Mesodermal cell (in vitro differentiated cells): ENCODE data around the gene MVK.

ENCODE experiments used
- H3K27ac ChIP-seq: 2 replicates; pipeline ENCODE4 v1.7.0; 2013; ENCODE audit warnings: mild to moderate bottlenecking, low read depth, low read length, moderate library complexity; ENCODE audit not compliant: severe bottlenecking
- H3K36me3 ChIP-seq: 2 replicates; pipeline ENCODE4 v1.7.1; 2013; ENCODE audit warnings: mild to moderate bottlenecking, low read length, moderate library complexity; ENCODE audit not compliant: control insufficient read depth, insufficient read depth
- H3K4me1 ChIP-seq: one replicate; pipeline ENCODE4 v1.7.1; 2013; ENCODE audit warnings: mild to moderate bottlenecking, low read length; ENCODE audit not compliant: insufficient read depth, control insufficient read depth, poor library complexity, severe bottlenecking
- H3K4me3 ChIP-seq: 2 replicates; pipeline ENCODE4 v1.7.0; 2013; ENCODE audit warnings: low read length, control low read depth, mild to moderate bottlenecking; ENCODE audit not compliant: insufficient read depth, poor library complexity, severe bottlenecking; ENCODE audit errors: extremely low read depth
- H3K9me3 ChIP-seq: 2 replicates; pipeline ENCODE4 v1.7.1; 2013; ENCODE audit warnings: mild to moderate bottlenecking, low read length, moderate library complexity; ENCODE audit not compliant: control insufficient read depth
- WGBS, 2 experiments: methylation state at CpG; one replicate each; pipeline ENCODE4 v1.1.5; 2013; ENCODE audit warnings: missing lambda C conversion rate in 2 of 2; ENCODE audit not compliant: insufficient coverage in 2 of 2; 5-methylcytosine and 5-hydroxymethylcytosine counted together

The MVK gene

DNA sequence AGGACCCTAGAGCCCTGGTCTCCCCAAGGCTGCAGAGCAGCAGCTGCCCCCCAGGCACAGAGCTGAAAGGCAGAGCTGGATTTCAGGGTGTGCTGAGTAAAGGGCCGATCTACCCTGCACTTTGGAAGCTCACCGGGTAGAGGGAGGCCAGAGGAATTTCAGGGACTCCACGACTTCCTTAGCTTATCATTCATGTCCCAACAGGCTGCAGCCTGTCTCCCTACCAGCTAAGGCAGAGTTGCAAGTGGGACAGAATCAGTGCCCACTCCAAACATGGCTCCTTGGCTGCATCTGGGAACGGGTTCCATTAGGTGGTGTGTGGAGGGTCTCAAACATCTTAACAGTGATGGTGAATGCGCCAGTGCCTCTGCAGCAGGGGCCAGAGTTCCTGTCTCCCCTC lies 27.8 kb upstream of the MVK start:
- H3K9me3 ChIP-seq, result peaks cover 10% of the 10 kb centered on the region
- H3K4me1 ChIP-seq, result peaks cover 26% of the 10 kb centered on the region
- no peak overlapping the region for H3K4me3 ChIP-seq
- H3K27ac ChIP-seq, result no peak overlapping the region
- H3K36me3 ChIP-seq, result no peaks in the 10 kb centered on the region
- WGBS, 2 experiments, result 73 to 100% methylated on average over 2 to 4 of the region's 5 CpGs

DNA sequence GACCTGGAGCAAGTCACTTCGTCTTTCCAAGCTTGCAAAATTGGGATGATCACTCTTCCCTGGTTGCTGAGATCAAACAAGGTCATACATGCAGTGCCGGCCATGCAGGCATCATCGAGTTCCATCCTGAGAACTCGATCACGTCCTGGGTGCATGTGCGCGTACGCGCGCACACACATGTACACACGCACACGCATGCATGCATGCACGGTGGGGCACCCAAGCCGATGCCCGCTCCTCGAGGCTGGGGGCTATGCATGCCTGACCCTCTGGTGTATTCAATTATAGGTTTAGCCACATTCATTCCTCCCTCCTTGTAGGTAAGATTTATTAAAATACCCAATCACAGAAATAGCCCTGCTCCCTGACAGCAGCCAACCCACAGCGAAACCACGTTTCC lies 26.3 kb upstream of the MVK start:
- Histone ChIP-seq H3K4me1 (peaks cover 16% of the 10 kb centered on the region), H3K27ac (no peak overlapping the region), H3K4me3 (no peak overlapping the region), H3K36me3 (no peaks in the 10 kb centered on the region), H3K9me3 (peaks cover 5% of the 10 kb centered on the region)
- 95 to 99% methylated on average over 18 of the region's 18 CpGs for WGBS, 2 experiments

DNA sequence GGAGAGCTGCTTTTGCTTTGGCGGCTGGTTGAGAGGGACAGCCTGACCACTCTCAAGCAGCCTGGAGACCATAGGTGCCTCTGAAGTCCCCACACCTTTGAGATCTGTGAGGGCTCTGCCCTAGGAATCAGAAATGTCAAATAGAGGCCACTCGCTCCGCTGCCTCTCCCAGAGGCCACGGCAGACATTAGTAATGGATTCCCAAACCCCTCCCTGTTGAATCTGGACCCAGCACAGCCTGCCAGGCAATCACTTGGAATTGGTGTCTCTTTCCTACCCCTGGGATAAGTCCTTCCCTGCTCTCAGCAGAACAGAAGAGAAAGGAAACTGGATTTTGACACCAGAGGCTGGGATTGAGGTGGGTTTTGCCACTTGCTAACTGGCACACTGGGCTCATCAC lies 25.3 kb upstream of the MVK start:
- 72 to 81% methylated on average over 4 of the region's 4 CpGs for WGBS, 2 experiments
- no peak overlapping the region for H3K4me3 ChIP-seq
- no peaks in the 10 kb centered on the region for H3K9me3 ChIP-seq
- H3K4me1 ChIP-seq, result peaks cover 16% of the 10 kb centered on the region
- no peak overlapping the region for H3K27ac ChIP-seq
- no peaks in the 10 kb centered on the region for H3K36me3 ChIP-seq

DNA sequence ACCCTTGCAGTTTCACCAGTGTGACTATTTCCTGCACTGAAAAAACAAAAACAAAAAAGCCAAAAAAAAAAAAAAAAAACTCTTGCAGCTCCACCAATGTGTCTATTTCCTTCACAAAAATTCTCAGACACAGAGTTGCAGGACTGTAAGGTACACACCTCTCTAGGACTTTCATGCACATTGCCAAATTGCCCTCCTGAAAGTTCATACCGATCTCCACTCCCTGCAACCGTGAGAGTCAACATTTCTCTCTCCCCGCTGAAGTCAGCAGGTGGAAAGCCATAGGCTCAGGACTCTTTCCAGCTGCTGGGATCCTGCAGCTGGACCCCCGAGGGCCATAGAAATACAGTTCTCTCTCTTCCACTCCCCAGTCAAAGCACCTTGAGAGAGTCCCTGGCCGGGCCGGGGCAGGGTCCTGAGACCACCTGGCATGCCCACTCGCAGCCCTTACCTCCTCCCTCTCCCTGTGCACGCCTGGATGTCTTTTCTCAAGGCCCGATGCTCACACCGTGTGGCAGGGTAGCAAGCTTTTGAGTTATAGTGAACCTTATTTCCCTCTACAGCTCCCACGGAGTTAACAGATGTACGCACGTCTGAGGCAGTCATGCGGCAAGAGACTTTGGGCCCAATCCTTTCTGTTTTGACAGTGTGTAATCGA lies 23.9 kb upstream of the MVK start:
- Histone ChIP-seq H3K27ac (no peak overlapping the region), H3K4me3 (no peak overlapping the region), H3K4me1 (peaks cover 16% of the 10 kb centered on the region), H3K9me3 (no peaks in the 10 kb centered on the region), H3K36me3 (no peaks in the 10 kb centered on the region)
- 82 to 88% methylated on average over 9 to 13 of the region's 15 CpGs for WGBS, 2 experiments

DNA sequence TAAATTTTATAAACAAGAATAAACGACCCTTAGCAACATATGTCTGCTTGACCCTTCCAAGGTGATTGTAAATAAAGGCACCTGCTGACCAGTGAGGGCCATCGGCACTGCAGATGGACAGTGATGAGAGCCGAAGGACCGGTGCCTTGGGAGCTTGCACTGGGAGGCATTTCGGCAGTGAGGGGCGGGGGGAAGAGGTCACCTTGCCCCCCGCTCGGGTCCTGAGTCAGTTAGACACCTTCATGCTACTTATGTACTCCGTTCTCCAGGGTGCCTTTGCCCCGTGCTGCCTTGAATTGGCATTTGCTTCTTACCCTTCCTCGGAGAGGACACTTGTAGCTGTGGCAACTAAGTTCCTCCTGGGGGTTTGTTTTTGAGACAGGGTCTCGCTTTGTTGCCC lies 23.3 kb upstream of the MVK start:
- H3K4me1 ChIP-seq, result peaks cover 11% of the 10 kb centered on the region
- WGBS, 2 experiments, result 85 to 91% methylated on average over 11 of the region's 12 CpGs
- H3K27ac ChIP-seq, result no peak overlapping the region
- no peak overlapping the region for H3K4me3 ChIP-seq
- H3K36me3 ChIP-seq, result no peaks in the 10 kb centered on the region
- H3K9me3 ChIP-seq, result no peaks in the 10 kb centered on the region

DNA sequence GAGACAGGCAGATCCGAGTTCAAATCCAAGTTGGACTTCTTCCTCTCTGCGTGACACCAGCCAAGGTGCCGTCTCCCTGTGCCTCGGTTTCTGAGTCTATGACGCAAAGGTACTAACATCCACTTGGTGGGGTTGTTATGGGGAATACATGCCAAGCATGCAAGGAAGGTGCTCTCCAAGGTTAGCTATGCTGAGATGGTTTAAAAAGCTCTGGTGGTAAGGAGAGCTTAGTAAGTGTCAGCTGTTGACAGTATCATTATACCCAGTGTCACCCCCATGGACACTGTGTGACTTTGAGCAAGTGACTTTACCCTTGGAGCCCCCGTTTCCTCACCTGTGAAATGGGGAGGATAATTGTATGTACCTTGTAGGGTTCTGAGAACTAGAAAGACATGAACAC lies 22.5 kb upstream of the MVK start:
- Histone ChIP-seq H3K36me3 (no peaks in the 10 kb centered on the region), H3K4me3 (no peak overlapping the region), H3K4me1 (peaks cover 5% of the 10 kb centered on the region), H3K9me3 (no peaks in the 10 kb centered on the region), H3K27ac (no peak overlapping the region)
- 96 to 98% methylated on average over 6 of the region's 6 CpGs for WGBS, 2 experiments

DNA sequence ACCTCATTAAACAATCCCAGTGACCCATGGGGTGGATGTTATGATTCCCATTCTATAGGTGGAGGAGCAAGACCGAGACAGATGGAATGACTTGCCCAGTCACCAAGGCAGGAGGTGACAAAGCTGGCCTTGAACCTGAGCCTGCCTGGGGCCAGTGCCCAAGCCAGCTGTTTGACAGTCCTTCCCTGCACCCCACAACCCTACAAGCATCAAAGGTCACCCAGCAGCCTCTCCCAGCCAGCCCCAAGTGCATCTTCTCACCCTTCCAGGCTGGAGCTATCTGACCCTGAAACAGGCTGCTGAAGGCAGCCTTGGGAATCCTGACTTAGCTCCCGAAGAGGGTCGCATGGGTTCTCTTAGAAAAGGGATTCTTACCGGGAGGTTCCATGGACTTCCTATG lies 20.6 kb upstream of the MVK start:
- Histone ChIP-seq H3K9me3 (no peaks in the 10 kb centered on the region), H3K36me3 (peaks cover 3% of the 10 kb centered on the region)
- WGBS, 2 experiments, result 91 to 94% methylated on average over 4 of the region's 4 CpGs

DNA sequence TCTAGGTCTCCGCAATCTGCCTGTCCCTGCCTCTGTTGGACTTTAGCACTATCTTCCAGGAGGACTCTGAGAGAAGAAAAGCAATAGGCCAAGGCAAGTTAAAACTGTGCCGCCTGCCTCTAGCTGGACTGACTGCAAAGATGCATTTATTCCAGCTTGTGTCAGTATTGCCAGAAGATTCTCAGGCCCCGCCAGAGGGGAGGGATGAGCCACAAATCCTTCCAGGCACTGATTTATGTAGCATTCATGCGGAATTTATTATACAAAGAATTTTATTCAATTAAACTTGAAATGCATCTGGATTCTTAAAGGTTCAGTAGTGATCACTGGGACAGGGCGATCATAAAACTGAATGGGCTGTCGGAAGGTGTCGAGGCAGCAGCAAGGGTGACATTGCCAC lies 20.1 kb upstream of the MVK start:
- peaks cover 5% of the 10 kb centered on the region for H3K4me1 ChIP-seq
- WGBS, 2 experiments, result 92 to 99% methylated on average over 5 to 6 of the region's 7 CpGs
- no peaks in the 10 kb centered on the region for H3K9me3 ChIP-seq
- peaks cover 3% of the 10 kb centered on the region for H3K36me3 ChIP-seq
- no peak overlapping the region for H3K27ac ChIP-seq
- H3K4me3 ChIP-seq, result no peak overlapping the region

More for the DNA sequence above, 20.6 kb upstream of the MVK start:
- no peak overlapping the region for H3K27ac ChIP-seq
- H3K4me1 ChIP-seq, result peaks cover 5% of the 10 kb centered on the region
- no peak overlapping the region for H3K4me3 ChIP-seq

DNA sequence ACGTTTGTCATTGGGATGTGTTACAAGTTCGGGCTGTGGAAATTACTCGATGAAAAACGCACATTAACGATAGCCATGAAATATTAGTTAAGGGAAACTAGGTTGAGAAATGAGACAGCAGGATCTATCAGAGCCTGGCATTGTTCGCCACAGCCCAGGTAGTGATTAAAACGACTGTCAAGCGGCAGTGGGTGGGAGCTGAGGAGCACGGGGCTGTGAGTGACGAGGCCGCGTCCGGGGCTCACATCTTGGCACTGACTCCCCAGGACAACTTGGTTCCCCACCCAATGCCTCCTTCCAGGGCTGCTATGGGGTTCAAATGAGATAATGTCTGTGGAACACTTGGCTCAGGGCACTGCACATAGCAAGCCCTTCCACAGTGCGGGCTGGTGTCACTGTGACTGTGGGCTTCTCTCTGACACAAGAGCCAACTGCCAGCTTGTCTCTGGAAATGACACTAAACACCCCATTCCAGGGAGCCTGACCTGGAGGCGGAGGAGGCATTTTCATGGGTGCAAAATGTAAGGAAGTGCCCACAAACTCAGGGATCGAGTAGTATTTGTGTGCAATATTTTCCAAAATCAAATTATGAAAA lies 19.6 kb upstream of the MVK start:
- peaks cover 3% of the 10 kb centered on the region for H3K36me3 ChIP-seq
- no peak overlapping the region for H3K27ac ChIP-seq
- no peaks in the 10 kb centered on the region for H3K9me3 ChIP-seq
- peaks cover 5% of the 10 kb centered on the region for H3K4me1 ChIP-seq
- no peak overlapping the region for H3K4me3 ChIP-seq
- 90 to 91% methylated on average over 14 of the region's 16 CpGs for WGBS, 2 experiments

DNA sequence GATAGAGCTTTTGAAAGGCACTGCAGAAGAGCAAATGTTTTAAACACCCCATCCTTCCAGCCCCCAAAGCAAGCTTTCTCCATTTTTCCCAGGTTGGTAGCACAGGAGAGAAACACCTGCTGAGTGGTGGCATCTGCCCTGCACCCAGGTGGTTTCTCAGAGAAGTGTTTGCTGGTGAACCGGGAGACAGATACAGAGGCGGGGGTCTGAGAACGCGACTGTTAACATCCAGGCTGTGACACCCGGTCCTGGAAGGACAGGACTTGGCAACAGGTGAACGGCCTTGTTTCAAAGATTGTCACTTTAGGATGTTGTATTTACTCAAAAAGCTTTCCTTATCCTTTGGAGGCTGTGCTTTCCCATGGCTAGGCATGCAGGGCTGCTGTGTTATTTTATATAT lies 18.8 kb upstream of the MVK start:
- H3K9me3 ChIP-seq, result no peaks in the 10 kb centered on the region

More for the DNA sequence above, 18.8 kb upstream of the MVK start:
- Histone ChIP-seq H3K36me3 (peaks cover 3% of the 10 kb centered on the region), H3K4me1 (peaks cover 5% of the 10 kb centered on the region), H3K27ac (no peak overlapping the region), H3K4me3 (no peak overlapping the region)
- WGBS, 2 experiments, result 85 to 96% methylated on average over 6 of the region's 6 CpGs
